GM21367 (cell line): ENCODE data around the gene PFN4.

ENCODE experiments used
- ATAC-seq: cut with Tn5 transposase; IDR thresholded peaks from one replicate; pipeline ENCODE4 v1.9.1; 2021; ENCODE audit not compliant: unreplicated experiment

Gene PFN4

GRCh38 chr2:24080701-24081100 lies 42.4 kb downstream of the PFN4 start:
- ATAC-seq, result no peak

DNA sequence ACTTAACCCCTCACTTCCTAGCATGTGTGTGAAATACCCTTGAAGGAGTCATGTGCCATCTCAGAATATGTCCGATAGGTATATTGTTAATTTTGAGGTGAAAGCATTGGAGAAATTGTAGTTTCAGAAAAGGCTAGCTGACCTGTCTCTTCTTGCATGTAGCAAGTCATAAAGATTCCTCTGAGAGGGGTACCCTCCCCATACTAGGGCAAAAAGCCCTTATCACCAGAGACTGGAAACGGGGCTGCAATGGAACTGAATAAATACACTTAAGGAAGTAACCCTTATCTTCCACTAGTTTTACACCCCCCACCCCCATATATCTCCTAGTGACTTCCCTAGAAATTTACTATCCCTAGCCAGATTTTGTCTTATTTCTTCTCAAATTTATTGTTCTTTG lies 45.3 kb downstream of the PFN4 start:
- no peak for ATAC-seq

DNA sequence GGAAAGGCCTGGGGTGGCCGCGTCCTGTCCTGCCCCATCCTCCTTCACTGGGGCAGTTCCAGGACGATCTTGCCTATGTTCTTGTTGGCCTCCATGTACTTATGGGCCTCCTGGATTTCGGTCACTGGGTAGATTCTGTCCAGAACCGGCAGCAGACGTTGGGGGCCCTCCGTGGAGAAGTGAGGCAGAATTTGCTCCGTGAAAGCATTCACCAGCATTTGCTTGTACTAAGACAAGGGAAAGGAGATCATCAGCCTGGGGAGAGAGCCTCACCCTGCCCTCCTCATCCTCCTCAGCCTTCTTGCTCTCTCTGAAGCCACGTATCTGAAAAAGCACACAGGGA lies 45.6 kb downstream of the PFN4 start:
- no peak for ATAC-seq

GRCh38 chr2:24076849-24077534 lies 46.1 kb downstream of the PFN4 start:
- ATAC-seq, result no peak

DNA sequence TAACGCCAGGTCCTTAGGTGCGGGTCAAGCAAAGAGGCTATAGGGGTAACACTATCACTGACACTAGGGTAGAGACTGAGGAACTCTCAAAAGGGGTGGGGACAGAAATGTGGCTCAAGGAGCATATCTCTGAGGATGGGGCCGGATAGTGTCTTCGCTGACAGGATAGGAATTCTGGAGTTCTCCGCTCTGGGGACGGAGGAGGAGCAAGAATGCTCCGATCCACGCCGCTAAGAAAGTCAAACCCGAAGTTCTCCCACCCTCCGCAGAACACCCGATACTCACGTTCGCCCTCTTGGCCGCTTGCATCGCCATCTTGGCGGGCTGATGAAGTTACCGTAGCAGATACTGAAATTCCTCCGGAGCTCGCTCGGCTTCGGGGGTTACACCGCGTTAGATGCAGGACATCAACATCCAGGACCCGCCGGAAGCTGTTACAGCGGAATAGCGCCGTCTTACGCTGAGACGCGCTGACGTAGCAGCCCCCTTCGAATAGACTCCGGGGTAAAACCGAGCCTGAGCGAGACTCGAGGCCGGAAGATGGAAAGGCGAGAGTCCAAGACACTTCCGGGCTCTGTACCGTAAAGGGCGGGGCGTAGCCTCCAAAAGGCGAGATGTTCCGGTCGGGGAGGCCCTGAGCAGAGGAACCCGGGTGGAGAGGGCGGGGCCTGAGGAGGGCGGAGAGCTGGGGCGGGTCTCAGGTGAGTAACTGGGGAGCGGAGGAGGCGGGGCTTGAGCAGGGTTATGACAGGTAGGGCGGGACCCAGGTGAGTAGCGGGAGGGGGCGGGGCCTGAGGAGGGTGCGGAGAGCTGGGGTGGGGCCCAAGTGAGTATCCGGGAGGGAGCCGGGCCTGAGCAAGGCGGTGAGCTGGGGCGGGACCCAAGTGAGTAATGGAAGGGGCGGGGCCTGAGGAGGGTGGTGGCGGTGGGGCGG lies 47.0 kb downstream of the PFN4 start, which contains the start of gene SF3B6:
Gene SF3B6, minus strand, starts transcription at position 412 of the 934 bp plus-strand sequence. Its CDS starts 97 bp downstream, at position 315.
- peak; percentile 92 for ATAC-seq

- ATAC-seq, result no peak
Measured at GRCh38 chr2:24075259-24075658, 47.9 kb downstream of the PFN4 start.

- ATAC-seq, result no peak
Measured at GRCh38 chr2:24073816-24074215, 49.3 kb downstream of the PFN4 start.

GRCh38 chr2:24072259-24072658 lies 50.9 kb downstream of the PFN4 start:
- ATAC-seq, result no peak

GRCh38 chr2:24065341-24065740 lies 57.8 kb downstream of the PFN4 start:
- ATAC-seq, result no peak
